K562 (cell line): ENCODE results near the gene PA2G4. TPM values are rescaled to one million over a fixed set of nuclear protein-coding genes. Genes with fewer than 3 reads are reported as not detected.

Experiments used
- BDP1 ChIP-seq: IDR thresholded peaks from 3 replicates; pipeline ENCODE4 v1.6.1; 2011; ENCODE audit not compliant: insufficient read length, insufficient read depth
- CBFA2T2 ChIP-seq: fragments of 450-650 bp; conservative IDR thresholded peaks from 2 replicates; pipeline ENCODE4 v1.6.1; 2017; ENCODE audit warnings: mild to moderate bottlenecking
- CC2D1A ChIP-seq: fragments of 450-650 bp; IDR thresholded peaks from 2 replicates; pipeline ENCODE4 v1.6.1; 2017; ENCODE audit warnings: mild to moderate bottlenecking
- ETV6 ChIP-seq, 3 experiments: fragments of 150-350 bp in 1 of 3; sonication (generic) in 1 of 3; formaldehyde crosslinking in 1 of 3; IDR thresholded peaks; 2 replicates each; pipeline versions ENCODE4 v1.6.1 to v1.8.0; 2014 to 2022; ENCODE audit warnings: borderline replicate concordance in 2 of 3, low read depth in 2 of 3, antibody characterized with exemption in 1 of 3, low read length in 1 of 3, mild to moderate bottlenecking in 1 of 3, missing genetic modification reagents in 1 of 3
- EWSR1 ChIP-seq: fragments of 450-650 bp; IDR thresholded peaks from 2 replicates; pipeline ENCODE4 v1.6.1; 2018; ENCODE audit warnings: borderline replicate concordance, mild to moderate bottlenecking, low read depth, moderate library complexity; ENCODE audit not compliant: partially characterized antibody
- KLF13 ChIP-seq: fragments of 450-650 bp; IDR thresholded peaks from 2 replicates; pipeline ENCODE4 v1.6.1; 2016; ENCODE audit warnings: missing genetic modification characterization, low read depth, mild to moderate bottlenecking, missing compliant biosample characterization, moderate library complexity, borderline replicate concordance
- KLF16 ChIP-seq: IDR thresholded peaks from 2 replicates; pipeline ENCODE4 v1.6.1; 2016; ENCODE audit warnings: antibody characterized with exemption
- MAX ChIP-seq: sonication (generic); formaldehyde crosslinking; IDR thresholded peaks from 2 replicates; pipeline ENCODE4 v1.9.0; 2022; ENCODE audit warnings: mild to moderate bottlenecking, missing genetic modification reagents
- MYNN ChIP-seq, 2 experiments: sonication (generic); formaldehyde crosslinking in 1 of 2; IDR thresholded peaks; 2 replicates each; pipeline versions ENCODE4 v1.5.0 to v1.6.1; 2016 to 2020; ENCODE audit warnings: antibody characterized with exemption in 1 of 2, missing genetic modification reagents in 1 of 2
- NR3C1 ChIP-seq: sonication (generic); formaldehyde crosslinking; IDR thresholded peaks from 2 replicates; pipeline ENCODE4 v1.8.1; 2022; ENCODE audit warnings: missing genetic modification reagents
- RB1 ChIP-seq: fragments of 450-650 bp; IDR thresholded peaks from 2 replicates; pipeline ENCODE4 v1.6.1; 2017; ENCODE audit warnings: low read depth, mild to moderate bottlenecking
- RERE ChIP-seq: sonication (generic); formaldehyde crosslinking; IDR thresholded peaks from 2 replicates; pipeline ENCODE4 v1.8.0; 2023; ENCODE audit warnings: missing genetic modification reagents, mild to moderate bottlenecking, borderline replicate concordance
- RFX1 ChIP-seq: fragments of 450-650 bp; IDR thresholded peaks from 2 replicates; pipeline ENCODE4 v1.6.1; 2016; ENCODE audit warnings: mild to moderate bottlenecking, moderate library complexity
- SIX5 ChIP-seq, 2 experiments: IDR thresholded peaks; 2 replicates each; pipeline ENCODE4 v1.6.1; 2011; ENCODE audit warnings: low read length in 2 of 2, borderline replicate concordance in 1 of 2, low read depth in 1 of 2, mild to moderate bottlenecking in 1 of 2, moderate library complexity in 1 of 2; ENCODE audit not compliant: insufficient read depth in 1 of 2
- SRSF9 ChIP-seq: fragments of 200-400 bp; formaldehyde crosslinking; IDR thresholded peaks from 2 replicates; pipeline ENCODE4 v1.6.1; 2017; ENCODE audit warnings: low read depth, low read length, borderline replicate concordance
- ZFPM2 ChIP-seq: fragments of 250-450 bp; sonication (Bioruptor Pico); IDR thresholded peaks from 2 replicates; pipeline ENCODE4 v1.5.1; 2022; ENCODE audit warnings: mild to moderate bottlenecking
- ZNF165 ChIP-seq: fragments of 250-450 bp; sonication (Bioruptor Pico); IDR thresholded peaks from 2 replicates; pipeline ENCODE4 v1.4.0; 2020; ENCODE audit warnings: borderline replicate concordance
- ZNF217 ChIP-seq: sonication (generic); formaldehyde crosslinking; IDR thresholded peaks from 2 replicates; pipeline ENCODE4 v1.8.0; 2022; ENCODE audit warnings: mild to moderate bottlenecking, missing genetic modification reagents
- ZNF551 ChIP-seq: fragments of 250-450 bp; sonication (Bioruptor Pico); IDR thresholded peaks from 2 replicates; pipeline ENCODE4 v1.5.0; 2021; ENCODE audit warnings: mild to moderate bottlenecking, moderate library complexity
- ZNF707 ChIP-seq: fragments of 250-450 bp; sonication (Bioruptor Pico); conservative IDR thresholded peaks from 2 replicates; pipeline ENCODE4 v1.8.0; 2022; ENCODE audit warnings: inconsistent platforms, mild to moderate bottlenecking, moderate library complexity
- polyA plus RNA-seq, 8 experiments: library from polyadenylated mRNA; depleted of rRNA in 4 of 8; stranded (reverse) in 5 of 8; unstranded in 3 of 8; fragments of >200 nt; fragmentation: Nextera tagmentation in 2 of 8; fragmentation: Illumina TruSeq in 1 of 8; extraction: Ambion mirVana in 2 of 8; extraction: Trizol in 1 of 8; gene quantifications; 2 replicates each; pipeline versions ENCODE4 v1.2.1 to v1.2.3, GENCODE V29; 2011 to 2014; ENCODE audit warnings: inconsistent platforms in 1 of 8, missing spikeins in 1 of 8
- total RNA-seq, 7 experiments: library from RNA; depleted of rRNA in 6 of 7; stranded (reverse); fragments of >200 nt in 6 of 7; fragmentation: Illumina TruSeq in 2 of 7; extraction: Trizol in 2 of 7; gene quantifications; 2 replicates each; pipeline versions ENCODE4 v1.2.1 to v1.2.3, GENCODE V29; 2011 to 2021; ENCODE audit warnings: low replicate concordance in 1 of 7

PA2G4 gene
- total and polyA plus RNA-seq, 9 of the 15 experiments (the other 6 are each of a cell fraction or from before 2014, with no cell fraction given): 230 to 925 (median 638) TPM

- TF ChIP-seq SIX5 (IDR thresholded peaks at IDR 0.05; ENCODE audit: borderline replicate concordance in 1 of 2, insufficient read depth in 1 of 2, low read depth in 1 of 2, low read length in 2 of 2) (no peak), RERE (CRISPR knock-in tag) (no peak), KLF16 (peak; percentile 73), KLF13 (peak; percentile 80), BDP1 (no peak), ETV6 (IDR thresholded peaks at IDR 0.05; ENCODE audit: borderline replicate concordance in 1 of 2, low read depth in 2 of 2, low read length in 1 of 2) (0 out of 4 replicates have a peak, but pooled peaks of 1 of the 2 experiments have one; percentile 22), ETV6 (CRISPR knock-in tag; IDR thresholded peaks at IDR 0.05; ENCODE audit: borderline replicate concordance) (no peak), CC2D1A (no peak), EWSR1 (no peak), NR3C1 (CRISPR knock-in tag) (no peak), ZNF551 (CRISPR knock-in tag) (no peak), ZNF707 (CRISPR knock-in tag) (0 out of 2 replicates have a peak, but pooled peaks have one; percentile 10), RFX1 (no peak), RB1 (peak; percentile 37; the same call in 1 of the 2 replicates), CBFA2T2 (no peak), ZNF217 (CRISPR knock-in tag) (no peak), MAX (CRISPR knock-in tag) (peak; percentile 33; the same call in 1 of the 2 replicates), ZNF165 (CRISPR knock-in tag) (peak; percentile 6; the same call in 1 of the 2 replicates), ZFPM2 (no peak), SRSF9 (no peak), MYNN (IDR thresholded peaks at IDR 0.05) (peak; percentile 80), MYNN (CRISPR knock-in tag; IDR thresholded peaks at IDR 0.05) (no peak)
Measured at GRCh38 chr12:56129206-56129941, 25.0 kb downstream of the PA2G4 start (continued).
